Stimulated activated CD4-positive, alpha-beta T cell treated with anti-CD3 and anti-CD28 coated beads, Interleukin-1b, Interleukin-23, amount 100 ng/mL, for 4 hours (primary cell): ENCODE measurements around the gene SRPK1.

Source experiments
- DNase-seq, 2 donors: peaks; one replicate each; pipeline ENCODE4 v3.0.0-alpha.2; 2020; ENCODE audit warnings: low read depth in 2 of 2

The SRPK1 gene

DNA sequence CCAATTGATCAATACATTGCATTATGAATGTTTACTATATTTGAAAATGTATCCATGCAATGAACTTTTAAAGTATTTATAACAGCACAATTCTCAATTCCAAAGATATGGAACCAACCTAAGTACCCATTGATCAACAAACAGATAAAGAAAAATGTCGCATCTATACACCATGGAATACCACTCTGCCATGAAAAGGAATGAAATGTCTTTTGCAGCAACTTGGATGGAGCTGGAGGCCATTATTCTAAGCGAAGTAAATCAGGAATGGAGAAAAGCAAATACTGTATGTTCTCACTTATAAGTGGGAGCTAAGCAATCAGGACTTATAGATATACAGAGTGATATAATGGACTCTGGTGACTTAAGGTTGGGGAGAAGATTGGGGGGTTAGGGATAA, 22.9 kb downstream of the SRPK1 start:
- no peak for DNase-seq

DNA sequence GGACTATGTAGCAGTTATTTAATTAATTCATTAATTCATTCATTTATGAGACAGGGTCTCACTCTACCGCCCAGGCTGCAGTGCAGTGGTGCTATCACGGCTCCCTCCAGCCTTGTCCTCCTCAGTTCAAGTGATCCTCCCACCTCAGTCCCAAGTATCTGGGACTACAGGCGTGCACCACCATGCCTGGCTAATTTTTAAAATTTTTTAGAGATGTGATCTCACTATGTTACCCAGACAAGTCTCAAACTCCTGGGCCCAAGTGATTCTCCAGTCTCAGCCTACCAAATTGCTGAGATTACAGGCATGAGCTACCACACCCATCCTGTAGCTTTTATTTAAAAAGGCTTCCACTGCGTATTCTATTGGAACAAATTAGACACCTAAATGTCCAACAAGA, 23.4 kb downstream of the SRPK1 start:
- DNase-seq, result no peak

DNA sequence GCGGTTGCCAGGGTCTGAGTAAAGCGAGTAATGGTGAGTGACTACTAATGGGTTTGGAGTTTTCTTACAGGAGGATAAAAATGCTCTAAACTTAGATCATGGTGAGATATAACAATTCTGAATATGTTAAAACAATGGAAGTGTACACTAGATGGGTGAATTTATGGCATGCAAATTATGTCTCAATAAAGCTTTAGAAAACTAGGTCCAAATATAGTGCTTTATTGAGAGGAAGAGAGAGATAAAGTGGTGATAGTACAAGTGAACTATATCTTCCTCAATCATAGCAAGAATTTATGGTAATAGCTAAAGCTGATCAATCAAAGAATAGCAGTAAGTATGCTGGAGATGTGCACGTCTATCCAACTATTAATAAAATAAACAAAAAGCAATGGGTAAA, 23.9 kb downstream of the SRPK1 start:
- DNase-seq, result no peak

- no peak for DNase-seq
Measured at GRCh38 chr6:35896228-35896627, 24.7 kb downstream of the SRPK1 start.

- no peak for DNase-seq
Measured at GRCh38 chr6:35895560-35895959, 25.3 kb downstream of the SRPK1 start.

DNA sequence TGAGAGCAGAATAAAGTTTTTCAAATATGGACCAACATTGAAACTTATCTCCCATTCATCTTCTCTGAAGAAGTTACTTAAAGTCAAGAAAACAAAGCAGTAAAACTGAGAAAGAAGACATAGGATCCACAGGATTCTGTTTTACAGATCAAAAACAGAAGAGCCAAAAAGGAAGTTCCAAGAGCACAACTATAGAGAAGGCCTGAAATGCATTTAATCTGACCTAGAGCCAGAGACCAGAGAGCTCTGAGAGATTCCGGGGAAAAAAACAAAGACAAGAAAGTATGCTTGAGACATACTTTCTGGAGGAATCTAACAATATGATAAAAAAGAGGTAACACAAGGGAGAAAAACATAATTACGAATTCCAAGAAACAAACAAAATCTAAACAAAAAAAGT, 26.1 kb downstream of the SRPK1 start:
- no peak for DNase-seq

GRCh38 chr6:35893246-35893645, 27.7 kb downstream of the SRPK1 start:
- DNase-seq, result no peak

- DNase-seq, result no peak
Measured at GRCh38 chr6:35892482-35892881, 28.4 kb downstream of the SRPK1 start.

DNA sequence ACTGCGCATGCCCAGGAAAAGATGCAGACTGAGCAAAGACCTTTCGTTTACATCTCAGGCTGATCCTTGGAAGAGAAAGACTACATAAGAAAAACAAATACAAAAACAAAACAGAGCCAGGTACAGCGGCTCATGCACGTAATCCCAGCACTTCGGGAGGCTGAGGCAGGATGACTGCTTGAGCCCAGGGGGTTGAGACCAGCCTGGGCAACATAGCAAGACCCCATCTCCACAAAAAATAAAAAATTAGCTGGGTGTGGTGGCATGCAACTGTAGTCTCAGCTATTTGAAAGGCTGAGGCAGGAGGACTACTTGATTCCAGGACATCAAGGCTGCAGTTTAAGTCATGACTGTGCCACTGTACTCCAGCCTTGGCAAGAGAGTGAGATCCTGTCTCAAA, 41.7 kb downstream of the SRPK1 start:
- no peak for DNase-seq

DNA sequence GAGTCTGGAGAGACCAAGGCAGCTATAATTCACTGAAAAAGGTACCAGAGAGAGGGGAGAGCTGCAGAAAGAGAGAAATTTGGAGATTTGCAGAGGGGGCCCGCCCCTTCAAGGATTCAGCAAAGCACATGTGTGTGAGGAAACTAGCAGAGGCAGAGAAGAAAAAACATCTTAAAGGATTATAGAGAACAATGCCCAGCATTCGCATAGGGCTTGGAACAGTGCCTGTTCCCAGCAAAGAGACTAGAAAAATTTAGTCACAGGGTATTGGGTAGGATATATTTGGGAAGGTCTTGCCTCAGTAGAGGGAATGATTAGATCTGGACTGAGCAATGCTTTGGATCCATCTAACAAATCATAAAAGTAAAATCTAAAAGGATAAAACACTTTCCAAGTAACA, 44.0 kb downstream of the SRPK1 start:
- no peak for DNase-seq

- DNase-seq, result no peak
Measured at GRCh38 chr6:35874730-35875129, 46.2 kb downstream of the SRPK1 start.

DNA sequence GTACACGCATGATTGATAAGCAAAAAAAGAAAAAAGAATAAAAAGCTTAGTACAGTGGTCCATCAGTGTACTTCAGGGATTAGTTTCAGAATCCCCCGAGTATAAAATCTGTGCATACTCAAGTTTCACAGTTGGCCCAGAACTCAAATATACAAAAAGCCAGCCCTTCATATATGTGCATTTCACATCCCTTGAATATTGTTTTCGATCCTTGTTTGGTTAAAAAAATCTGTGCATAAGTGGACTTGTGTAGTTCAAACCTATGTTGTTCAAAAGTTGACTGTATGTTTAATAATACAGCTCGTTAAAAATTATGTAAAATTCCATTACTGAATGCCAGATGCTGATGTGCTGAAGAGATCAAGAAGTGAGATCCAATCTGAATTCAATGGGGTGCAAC, 61.5 kb downstream of the SRPK1 start:
- DNase-seq, result no peak

DNA sequence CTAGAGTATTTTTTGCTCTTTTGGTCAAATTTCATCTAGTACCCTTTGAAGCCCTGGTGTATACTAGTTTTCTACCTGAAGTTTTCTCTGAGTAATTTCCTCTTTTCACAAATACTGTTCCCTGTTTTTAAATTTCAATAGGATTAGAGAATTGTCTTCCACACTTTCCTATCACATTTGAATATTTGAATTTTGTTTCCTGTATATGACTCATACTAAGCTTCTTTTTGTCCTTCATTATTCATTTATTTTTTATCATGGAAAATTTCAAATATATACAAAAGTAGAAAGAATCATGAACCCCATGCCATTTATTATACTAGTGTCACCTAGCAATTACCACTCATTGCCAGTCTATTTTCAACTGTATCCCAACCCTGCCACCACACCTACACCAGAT, 63.0 kb downstream of the SRPK1 start:
- DNase-seq, result no peak

DNA sequence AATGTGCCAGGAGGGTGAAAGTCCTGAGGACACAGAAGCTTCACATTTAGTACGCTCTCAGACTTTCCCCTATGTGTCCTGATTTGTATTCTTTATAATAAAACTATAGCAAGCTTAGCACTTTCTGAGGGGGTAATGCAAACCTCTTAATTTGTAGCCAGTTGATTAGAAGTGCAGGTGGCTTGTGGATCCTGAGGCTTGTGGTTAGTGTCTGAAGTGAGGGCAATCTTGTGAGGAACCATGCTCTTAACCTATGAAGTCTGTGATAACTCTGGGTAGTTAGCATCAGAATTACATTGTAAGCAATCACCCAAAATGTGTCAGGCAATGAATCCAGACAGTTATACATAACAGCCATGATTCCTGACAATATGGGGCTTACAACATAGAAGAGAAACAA, 64.6 kb downstream of the SRPK1 start:
- DNase-seq, result no peak

DNA sequence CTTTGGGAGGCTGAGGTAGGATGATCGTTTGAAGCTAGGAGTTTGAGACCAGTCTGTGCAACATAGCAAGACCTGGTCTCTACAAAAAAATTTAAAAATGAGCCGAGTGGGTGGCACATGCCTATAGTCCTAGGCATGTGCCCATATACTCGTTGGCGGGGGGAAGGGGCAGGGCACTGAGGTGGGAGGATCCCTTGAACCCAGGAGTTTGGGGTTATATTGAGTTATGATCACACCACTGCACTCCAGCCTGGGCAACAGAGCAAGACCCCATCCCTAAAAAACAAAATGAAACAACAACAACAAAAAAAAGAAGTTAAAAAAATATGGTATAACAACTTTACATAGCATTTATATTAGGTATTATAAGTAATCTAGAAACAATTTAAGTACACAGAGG, 67.9 kb downstream of the SRPK1 start:
- no peak for DNase-seq

- DNase-seq, result no peak
Measured at GRCh38 chr6:35850208-35850607, 70.7 kb downstream of the SRPK1 start.

DNA sequence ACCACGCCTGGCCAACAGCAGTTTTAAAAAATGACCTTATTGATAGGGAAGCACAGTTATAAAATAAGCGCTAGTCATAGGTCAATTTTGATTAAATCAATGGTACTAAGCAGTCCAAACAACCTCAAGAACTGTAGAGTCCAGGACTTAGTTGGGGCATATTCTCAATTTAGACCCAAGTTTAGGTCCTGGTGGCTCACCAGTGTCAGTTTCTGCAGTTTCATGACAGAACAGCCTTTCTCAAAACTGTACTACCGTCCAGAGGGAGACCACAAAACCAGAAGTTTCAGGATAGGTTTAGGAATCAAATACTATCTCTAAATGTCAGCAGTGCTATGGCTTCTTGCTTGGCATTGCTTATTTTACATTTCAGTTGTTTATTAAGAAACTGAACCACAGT, 76.6 kb downstream of the SRPK1 start:
- DNase-seq, result no peak

- DNase-seq, result no peak
Measured at GRCh38 chr6:35842381-35842780, 78.5 kb downstream of the SRPK1 start.

- no peak for DNase-seq
Measured at GRCh38 chr6:35839019-35839418, 81.9 kb downstream of the SRPK1 start.

DNA sequence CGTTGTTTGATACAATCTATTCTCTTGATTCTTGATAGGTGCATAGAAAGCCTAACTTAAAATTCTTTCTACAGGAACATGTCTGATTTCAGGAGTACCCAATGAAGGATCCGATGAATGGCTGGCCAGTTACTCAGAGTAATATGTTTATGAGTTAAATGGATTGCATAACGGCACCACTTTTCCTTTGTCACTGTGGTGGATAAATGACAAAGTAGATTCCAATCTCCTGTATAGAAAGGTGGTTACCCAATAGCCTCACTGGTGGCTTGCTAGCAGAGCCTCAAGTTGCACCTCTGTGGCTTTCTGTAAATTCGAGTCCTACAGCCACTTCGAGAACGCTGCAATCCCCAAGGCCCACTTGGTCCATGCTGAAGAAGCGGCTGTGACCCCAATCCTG, 87.4 kb downstream of the SRPK1 start:
- DNase-seq, result no peak

DNA sequence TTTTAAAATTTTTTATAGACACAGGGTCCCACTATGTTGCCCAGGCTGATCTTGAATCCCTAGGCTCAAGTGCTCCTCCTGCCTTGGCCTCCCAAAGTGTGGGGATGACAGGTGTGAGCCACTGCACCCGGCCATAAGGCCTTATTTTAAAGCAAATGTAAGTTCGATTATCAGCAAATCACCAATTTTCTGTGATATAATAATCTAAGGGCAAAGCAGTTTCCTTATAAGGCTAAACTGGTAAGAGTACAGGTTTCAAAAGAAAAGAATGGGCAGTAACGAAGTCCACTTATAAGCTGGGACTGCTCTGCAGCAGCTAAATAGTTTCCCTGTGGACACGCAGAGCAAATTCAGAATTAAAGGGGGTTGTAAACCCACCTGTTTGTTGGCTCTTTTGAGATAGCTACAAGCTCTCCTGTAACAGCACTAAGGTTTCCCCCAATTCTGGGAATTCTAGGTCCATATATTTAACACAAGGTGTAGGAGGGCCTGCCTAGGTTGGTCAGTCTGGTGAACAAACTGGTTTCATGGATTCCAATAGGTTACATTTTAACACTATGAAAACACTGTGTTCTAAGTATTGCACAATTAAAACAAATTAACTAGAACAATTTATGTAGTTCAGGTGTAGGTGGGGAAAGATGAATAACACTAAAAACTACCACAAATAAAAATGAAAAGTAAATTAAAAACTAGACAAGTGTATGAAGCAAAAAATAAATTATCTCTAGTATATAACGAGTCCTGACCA, 89.5 kb downstream of the SRPK1 start:
- DNase-seq, result no peak

GRCh38 chr6:35829306-35829705, 91.6 kb downstream of the SRPK1 start:
- no peak for DNase-seq

- DNase-seq, result no peak
Measured at GRCh38 chr6:35824552-35825192, 96.2 kb downstream of the SRPK1 start.

GRCh38 chr6:35823601-35824000, 97.3 kb downstream of the SRPK1 start:
- DNase-seq, result no peak
